Erythroblast (primary cell): ENCODE data around the gene SLC16A12.

Experiments used
- GATA1 ChIP-seq: IDR thresholded peaks from 2 replicates; pipeline ENCODE4 v1.6.1; 2011; ENCODE audit warnings: low read depth, mild to moderate bottlenecking, control low read depth, low read length, moderate library complexity
- POLR2A ChIP-seq: IDR thresholded peaks from 2 replicates; pipeline ENCODE4 v1.6.1; 2011; ENCODE audit warnings: mild to moderate bottlenecking, low read length

DNA sequence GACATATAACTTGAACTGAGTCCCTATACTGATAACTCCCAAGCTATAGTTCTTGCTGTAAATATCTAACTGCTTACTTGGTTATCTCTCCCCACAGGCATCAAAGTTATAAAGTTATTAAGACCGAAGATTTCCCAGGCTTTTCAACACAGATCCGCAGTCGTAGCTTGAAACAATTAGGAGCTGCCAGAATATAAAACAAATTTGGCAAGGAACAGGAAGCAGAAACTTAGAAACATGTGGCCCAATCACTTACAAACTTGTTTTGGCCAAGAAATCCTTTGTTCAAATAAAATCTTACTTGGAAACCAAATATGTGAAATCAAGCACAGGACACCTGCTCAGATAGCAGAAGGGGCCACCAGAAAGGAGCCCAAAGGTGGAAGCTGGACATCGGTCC lies 9.0 kb downstream of the SLC16A12 start:
- TF ChIP-seq POLR2A = no peak
- no peak for TF ChIP-seq GATA1
